Measurements from ENCODE around the gene TLE2. TPM values are rescaled to one million over a fixed set of nuclear protein-coding genes. Genes with fewer than 3 reads are reported as not detected.

Gene TLE2
- total RNA-seq, 1 experiment from 2014 or later, result 35.6 TPM

DNA sequence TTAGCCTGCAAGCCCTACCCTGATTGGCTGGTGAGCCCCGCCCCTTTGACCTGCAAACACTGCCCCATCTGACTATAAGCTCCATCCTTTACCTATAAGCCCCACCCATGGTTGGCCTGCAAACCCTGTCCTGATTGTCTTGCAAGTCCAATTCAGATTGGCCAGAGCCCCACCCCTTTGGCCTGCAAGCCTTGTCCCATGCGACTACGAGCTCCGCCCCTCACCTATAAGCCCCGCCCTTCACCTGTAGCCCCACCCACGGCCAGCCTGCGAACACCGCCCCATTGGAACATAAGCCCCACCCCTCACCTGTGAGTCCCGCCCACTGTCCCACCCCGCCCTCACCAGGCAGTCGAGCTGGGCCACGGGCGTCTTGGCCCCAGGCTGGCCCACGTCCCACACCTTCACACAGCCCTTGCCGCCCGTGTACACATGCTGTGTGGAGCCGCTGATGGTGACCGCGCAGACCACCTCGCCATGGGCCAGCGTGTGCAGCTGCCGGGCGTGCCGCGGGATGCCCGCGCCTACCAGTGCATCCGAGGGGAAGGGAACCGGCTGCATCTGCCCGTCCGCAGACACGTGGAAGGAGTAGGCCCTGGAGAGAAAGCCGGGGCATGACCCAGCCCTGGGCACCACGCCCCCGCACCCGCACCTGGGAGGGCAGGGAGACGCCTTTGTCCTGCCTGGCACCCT, 22.9 kb downstream of the TLE2 start:
- no peaks in the 10 kb centered on the region for H3K9me2 ChIP-seq (ENCODE audit: insufficient read depth)
- TF ChIP-seq TCF7L2 (IDR thresholded peaks at IDR 0.05; ENCODE audit: borderline replicate concordance, extremely low read depth, insufficient read depth, insufficient read length), result no peak
- no peak overlapping the region for H3K9ac ChIP-seq (ENCODE audit: low read length)
- H3K9me3 ChIP-seq (ENCODE audit: control insufficient read depth in 1 of 2, insufficient read depth in 1 of 2, low read depth in 1 of 2, low read length in 2 of 2), result no peaks in the 10 kb centered on the region
- no peaks in the 10 kb centered on the region; a peak in 1 of 4 replicates for H3K36me3 ChIP-seq (ENCODE audit: control insufficient read depth in 1 of 2, insufficient read depth in 2 of 2, low read length in 2 of 2)
- H3K4me1 ChIP-seq (ENCODE audit: control insufficient read depth in 1 of 2, insufficient read depth in 2 of 2, low read length in 2 of 2), result peaks cover 0 to 3% of the 10 kb centered on the region in 2 experiments; a peak in 1 of 4 replicates
- ChIA-PET CTCF (interaction anchor here (1.0 kb wide), 1 partner anchor 55 kb away, joined by 3 read pairs; no protein-coding TSS in a partner anchor), RAD21 (ENCODE audit: low non-redundant PET in 1 of 2, low total read pairs in 2 of 2, uncharacterized antibody in 2 of 2, unreplicated experiment in 2 of 2) (no interaction called here), POLR2A (interaction anchor here (1.1 to 1.7 kb wide), 2 partner anchors 23 to 29 kb away, joined by 3 to 5 read pairs; partner anchors contain the start of gene TLE6)
- no peak overlapping the region for H3K27ac ChIP-seq (ENCODE audit: low read depth, low read length)
- DNase-seq (ENCODE audit: low read depth, low spot score) (peak; percentile 69), ATAC-seq (peak; percentile 97)
- no peak overlapping the region for H3K4me3 ChIP-seq (replicated peaks in 1 of 2; ENCODE audit: low read depth in 1 of 2, low read length in 2 of 2)
- no peak overlapping the region for H3K4me2 ChIP-seq (ENCODE audit: low read length)
- no TSS peak for BruUV-seq (replicated peaks)
- H4K20me1 ChIP-seq (ENCODE audit: insufficient read depth), result no peaks in the 10 kb centered on the region
- no peak overlapping the region for H2AFZ ChIP-seq (ENCODE audit: low read depth, low read length, poor library complexity, severe bottlenecking)
- no peaks in the 10 kb centered on the region for H3K27me3 ChIP-seq (ENCODE audit: insufficient read depth, low read length)
- intact Hi-C loops (cut with micrococcal nuclease), result no loop called here
- H3K79me2 ChIP-seq (ENCODE audit: insufficient read depth, low read length), result no peaks in the 10 kb centered on the region

DNA sequence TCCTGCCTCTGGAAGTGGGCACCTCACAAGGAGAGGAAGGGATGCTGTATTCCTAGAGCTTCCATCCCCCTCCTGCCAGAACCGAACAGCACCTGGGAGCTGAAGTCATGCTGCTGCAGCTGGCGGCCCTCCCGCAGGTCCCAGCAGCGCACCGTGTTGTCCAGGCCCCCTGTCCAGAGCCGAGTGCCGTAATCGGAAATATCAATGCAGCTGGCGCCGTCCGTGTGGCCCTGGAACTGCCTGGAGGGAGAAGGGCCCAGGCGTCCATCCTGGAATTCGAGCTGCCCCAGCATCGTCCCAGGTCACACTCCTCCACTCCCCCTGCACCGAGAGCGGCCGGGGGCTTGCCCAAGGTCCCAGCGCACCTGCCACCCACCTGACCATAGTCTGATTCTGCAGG, 23.7 kb downstream of the TLE2 start:
- ChIA-PET POLR2A (interaction anchor here (1.1 to 1.7 kb wide), 3 partner anchors 22 to 30 kb away, joined by 3 to 5 read pairs (median 3); partner anchors contain the start of gene TLE6), RAD21 (ENCODE audit: low non-redundant PET in 1 of 2, low total read pairs in 2 of 2, uncharacterized antibody in 2 of 2, unreplicated experiment in 2 of 2) (no interaction called here), CTCF (no interaction called here)
- intact Hi-C loops (cut with micrococcal nuclease), result no loop called here
- Histone ChIP-seq H3K4me3 (replicated peaks in 1 of 2; ENCODE audit: low read depth in 1 of 2, low read length in 2 of 2) (no peak overlapping the region), H2AFZ (ENCODE audit: low read depth, low read length, poor library complexity, severe bottlenecking) (no peak overlapping the region), H3K27ac (ENCODE audit: low read depth, low read length) (no peak overlapping the region), H3K9me3 (ENCODE audit: control insufficient read depth in 1 of 2, insufficient read depth in 1 of 2, low read depth in 1 of 2, low read length in 2 of 2) (no peaks in the 10 kb centered on the region), H3K4me1 (ENCODE audit: control insufficient read depth in 1 of 2, insufficient read depth in 2 of 2, low read length in 2 of 2) (peaks cover 0 to 3% of the 10 kb centered on the region in 2 experiments; a peak in 1 of 4 replicates), H3K4me2 (ENCODE audit: low read length) (no peak overlapping the region), H3K79me2 (ENCODE audit: insufficient read depth, low read length) (no peaks in the 10 kb centered on the region), H3K9ac (ENCODE audit: low read length) (no peak overlapping the region), H3K9me2 (ENCODE audit: insufficient read depth) (no peaks in the 10 kb centered on the region), H3K27me3 (ENCODE audit: insufficient read depth, low read length) (no peaks in the 10 kb centered on the region), H3K36me3 (ENCODE audit: control insufficient read depth in 1 of 2, insufficient read depth in 2 of 2, low read length in 2 of 2) (no peaks in the 10 kb centered on the region; a peak in 1 of 4 replicates), H4K20me1 (ENCODE audit: insufficient read depth) (no peaks in the 10 kb centered on the region)
- ATAC-seq, result no peak
- TF ChIP-seq, protein P1, sequence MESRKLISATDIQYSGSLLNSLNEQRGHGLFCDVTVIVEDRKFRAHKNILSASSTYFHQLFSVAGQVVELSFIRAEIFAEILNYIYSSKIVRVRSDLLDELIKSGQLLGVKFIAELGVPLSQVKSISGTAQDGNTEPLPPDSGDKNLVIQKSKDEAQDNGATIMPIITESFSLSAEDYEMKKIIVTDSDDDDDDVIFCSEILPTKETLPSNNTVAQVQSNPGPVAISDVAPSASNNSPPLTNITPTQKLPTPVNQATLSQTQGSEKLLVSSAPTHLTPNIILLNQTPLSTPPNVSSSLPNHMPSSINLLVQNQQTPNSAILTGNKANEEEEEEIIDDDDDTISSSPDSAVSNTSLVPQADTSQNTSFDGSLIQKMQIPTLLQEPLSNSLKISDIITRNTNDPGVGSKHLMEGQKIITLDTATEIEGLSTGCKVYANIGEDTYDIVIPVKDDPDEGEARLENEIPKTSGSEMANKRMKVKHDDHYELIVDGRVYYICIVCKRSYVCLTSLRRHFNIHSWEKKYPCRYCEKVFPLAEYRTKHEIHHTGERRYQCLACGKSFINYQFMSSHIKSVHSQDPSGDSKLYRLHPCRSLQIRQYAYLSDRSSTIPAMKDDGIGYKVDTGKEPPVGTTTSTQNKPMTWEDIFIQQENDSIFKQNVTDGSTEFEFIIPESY (IDR thresholded peaks at IDR 0.05; ENCODE audit: extremely low read depth, insufficient replicate concordance, low read length), result no peak
- TF ChIP-seq SIN3A (IDR thresholded peaks at IDR 0.05; ENCODE audit: low read depth) (no peak), RAD21 (IDR thresholded peaks at IDR 0.05; ENCODE audit: low read depth) (no peak), EZH2phosphoT487 (IDR thresholded peaks at IDR 0.05; ENCODE audit: borderline replicate concordance) (no peak), ZNF274 (IDR thresholded peaks at IDR 0.05; ENCODE audit: low read depth, low read length) (no peak), CBX3 (IDR thresholded peaks at IDR 0.05; ENCODE audit: low read depth) (no peak), JUND (IDR thresholded peaks at IDR 0.05) (no peak), SP1 (IDR thresholded peaks at IDR 0.05; ENCODE audit: low read depth) (no peak), FOSL1 (IDR thresholded peaks at IDR 0.05; ENCODE audit: low read depth) (no peak)
- TF ChIP-seq, protein P2, sequence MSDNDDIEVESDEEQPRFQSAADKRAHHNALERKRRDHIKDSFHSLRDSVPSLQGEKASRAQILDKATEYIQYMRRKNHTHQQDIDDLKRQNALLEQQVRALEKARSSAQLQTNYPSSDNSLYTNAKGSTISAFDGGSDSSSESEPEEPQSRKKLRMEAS (IDR thresholded peaks at IDR 0.05), result no peak
- no peak for DNase-seq (ENCODE audit: low read depth, low spot score)
- no TSS peak for BruUV-seq (replicated peaks)

Data from HCT116 (cell line).